HG03457 (cell line): ENCODE data around the gene CMPK2.
"Not testable (repeated sequence)": the region's sequence is repeated elsewhere in the genome, so short reads cannot be mapped to it uniquely, and the experiment has no call there.

Source experiments
- ATAC-seq: cut with Tn5 transposase; IDR thresholded peaks from one replicate; pipeline ENCODE4 v1.9.1; 2021; ENCODE audit warnings: moderate number of reproducible peaks; ENCODE audit not compliant: unreplicated experiment

Gene CMPK2

DNA sequence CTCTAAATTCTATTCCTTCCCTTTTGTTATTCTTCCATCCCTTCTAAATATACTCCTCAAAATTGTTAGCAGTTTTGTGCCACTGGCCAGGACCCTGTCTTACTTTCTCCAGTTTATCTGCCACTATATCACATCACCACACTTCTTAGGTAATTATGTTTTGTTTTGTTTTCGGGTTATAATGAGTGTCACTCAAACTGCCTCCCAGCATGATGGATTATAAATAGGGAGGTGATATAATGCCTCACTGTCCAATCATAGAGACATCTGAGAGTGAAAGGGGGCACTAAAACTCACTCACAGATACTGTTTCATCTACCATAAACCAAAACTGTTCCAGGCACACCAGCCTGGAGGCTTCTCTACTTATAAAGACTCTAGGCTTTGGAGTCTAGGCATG is 15.3 kb upstream of the CMPK2 start:
- no peak for ATAC-seq

DNA sequence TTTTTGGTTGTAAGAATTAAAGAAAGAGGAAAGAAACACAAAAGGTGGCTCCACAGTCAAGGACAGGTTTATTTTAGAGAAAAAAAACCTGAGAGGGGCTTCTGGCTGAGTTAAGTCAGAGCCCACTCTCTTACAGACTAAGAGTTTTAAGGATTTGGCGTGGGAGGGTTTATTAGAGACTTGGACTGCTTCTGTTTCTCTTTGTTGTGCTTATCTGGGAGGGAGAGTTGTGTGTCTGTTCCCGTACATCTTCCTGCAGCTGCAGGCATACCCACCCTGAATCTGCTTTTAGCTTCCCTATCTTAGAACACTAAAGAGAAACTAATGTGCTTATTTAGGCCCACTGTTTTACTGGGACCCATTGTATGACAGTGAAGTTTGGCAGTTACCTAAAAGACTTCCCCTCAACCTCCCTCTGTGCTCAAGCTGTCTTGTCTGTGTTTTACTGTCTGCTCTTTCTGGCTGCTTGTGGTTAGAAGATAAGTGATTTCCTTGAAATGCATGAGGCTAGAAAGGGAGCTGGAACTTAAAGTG is 14.6 kb upstream of the CMPK2 start:
- ATAC-seq: no peak

DNA sequence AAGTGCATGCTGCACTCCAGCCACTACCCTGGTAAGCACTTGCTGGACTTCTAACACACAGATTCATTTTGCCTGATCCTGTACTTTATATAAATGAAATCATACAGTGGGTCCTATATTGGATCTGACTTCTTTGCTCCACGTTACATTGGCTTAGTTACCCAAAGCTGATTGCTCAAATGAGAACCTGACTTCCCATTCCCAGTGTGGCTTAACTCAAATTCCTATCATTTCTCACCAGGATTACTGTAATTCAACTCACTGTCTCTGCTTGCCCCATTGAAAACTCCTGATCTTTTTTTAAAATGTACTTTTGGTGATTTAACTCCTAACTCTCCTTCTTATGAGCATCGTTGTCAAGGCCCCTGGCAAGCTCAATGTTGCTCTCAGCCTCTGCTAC is 13.3 kb upstream of the CMPK2 start:
- ATAC-seq: no peak

DNA sequence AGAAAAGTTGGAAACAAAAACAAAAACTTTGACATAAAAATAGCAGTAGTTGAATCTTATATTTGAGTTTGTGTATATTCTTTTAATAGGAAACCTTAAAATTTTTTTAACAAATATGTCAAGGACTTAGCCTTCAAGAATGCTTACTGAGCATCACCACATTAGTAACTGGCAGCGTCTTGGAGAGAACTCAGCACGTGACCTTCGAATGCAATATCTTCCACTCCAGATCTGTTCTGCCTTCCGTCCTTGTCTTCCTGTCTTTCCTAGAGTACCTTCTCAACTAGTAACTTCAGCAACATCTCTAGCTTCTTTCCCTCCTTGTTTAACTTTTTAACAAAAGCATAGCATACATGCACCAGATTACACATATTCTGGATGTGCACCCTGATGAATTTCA is 12.8 kb upstream of the CMPK2 start:
- ATAC-seq: no peak

DNA sequence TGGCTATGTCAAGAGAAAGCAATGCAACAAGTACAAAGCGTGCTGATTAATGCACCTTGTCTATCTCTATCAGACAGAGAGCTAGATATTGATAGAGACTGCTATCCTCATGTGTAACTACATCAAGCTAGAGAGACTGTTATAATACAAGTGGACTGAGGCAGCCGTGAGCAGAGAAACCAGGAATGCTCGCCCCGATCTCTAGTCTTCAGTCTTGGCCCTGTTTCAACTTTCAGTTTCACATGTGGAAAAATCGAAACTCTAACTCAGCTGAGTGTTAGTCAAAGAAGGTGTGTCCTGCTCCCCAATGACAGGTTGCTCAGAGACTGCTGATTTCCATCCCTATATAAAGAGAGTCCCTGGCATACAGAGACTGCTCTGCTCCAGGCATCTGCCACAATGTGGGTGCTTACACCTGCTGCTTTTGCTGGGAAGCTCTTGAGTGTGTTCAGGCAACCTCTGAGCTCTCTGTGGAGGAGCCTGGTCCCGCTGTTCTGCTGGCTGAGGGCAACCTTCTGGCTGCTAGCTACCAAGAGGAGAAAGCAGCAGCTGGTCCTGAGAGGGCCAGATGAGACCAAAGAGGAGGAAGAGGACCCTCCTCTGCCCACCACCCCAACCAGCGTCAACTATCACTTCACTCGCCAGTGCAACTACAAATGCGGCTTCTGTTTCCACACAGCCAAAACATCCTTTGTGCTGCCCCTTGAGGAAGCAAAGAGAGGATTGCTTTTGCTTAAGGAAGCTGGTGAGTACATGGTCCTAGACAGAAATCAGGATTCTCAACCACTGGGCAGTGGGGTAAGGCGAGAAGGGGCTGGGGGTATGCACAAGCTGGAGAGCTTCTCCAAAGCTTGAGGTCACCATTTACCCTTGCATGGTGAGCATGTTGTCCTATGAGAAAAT is 11.9 kb upstream of the CMPK2 start, which contains the start of gene RSAD2:
RSAD2 (plus strand) TSS at position 376 of the 903 bp plus-strand sequence; CDS start at position 400, 24 bp downstream.
- ATAC-seq: peak; percentile 75

DNA sequence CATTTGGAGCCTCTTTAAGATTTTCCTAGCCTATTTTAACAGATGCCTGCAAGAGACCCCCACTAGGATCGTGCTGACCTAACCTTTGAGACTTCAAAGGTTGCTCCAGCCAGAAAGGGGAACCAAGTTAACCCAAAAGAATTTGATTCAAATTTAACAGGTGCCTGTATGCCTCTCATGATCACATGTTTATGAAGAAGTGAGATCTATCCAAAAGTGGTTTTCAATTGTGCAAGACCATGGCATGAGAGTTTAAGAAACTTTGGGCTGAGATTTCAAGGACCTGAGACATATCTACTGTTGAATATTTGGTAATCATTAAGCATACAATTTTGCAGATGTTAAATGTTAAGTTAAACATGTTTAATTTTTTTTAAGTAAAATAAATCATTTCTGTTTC is 10.6 kb upstream of the CMPK2 start:
- ATAC-seq: no peak

DNA sequence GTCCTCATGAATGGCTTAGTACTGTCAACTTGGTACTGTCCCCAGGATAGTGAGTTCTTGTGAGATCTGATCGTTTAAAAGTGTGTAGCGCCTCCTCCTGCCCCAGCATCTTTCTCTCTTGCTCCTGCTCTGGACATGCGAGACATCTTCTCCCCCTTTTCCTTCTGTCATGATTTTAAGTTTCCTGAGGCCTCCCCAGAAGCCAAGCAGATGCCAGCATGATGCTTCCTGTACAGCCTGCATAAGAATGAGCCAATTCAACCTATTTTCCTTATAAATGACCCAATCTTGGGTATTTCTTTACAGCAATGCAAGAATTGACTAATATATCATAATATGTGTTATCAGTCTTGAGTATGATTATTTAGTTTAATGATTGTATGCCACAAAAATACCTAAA is 8.3 kb upstream of the CMPK2 start:
- ATAC-seq: no peak

DNA sequence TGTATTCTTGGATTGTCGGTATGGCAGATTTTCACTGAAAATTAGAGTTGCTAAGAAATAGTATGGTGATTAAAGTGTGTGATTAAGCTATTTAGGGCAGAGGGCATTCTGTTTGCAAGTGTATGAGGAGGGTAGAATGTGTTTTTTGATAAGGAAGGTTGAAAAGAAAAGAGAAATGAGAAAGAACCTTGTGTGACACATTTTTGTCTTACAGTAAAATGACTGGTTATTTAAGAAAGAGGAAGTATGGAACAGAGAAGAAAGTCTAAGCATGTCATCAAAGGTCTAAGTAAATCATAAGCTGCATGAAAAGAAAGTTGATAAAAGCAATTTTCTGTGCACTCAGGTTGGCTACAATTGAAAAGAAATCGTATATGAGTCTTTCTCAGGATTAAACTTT is 6.7 kb upstream of the CMPK2 start:
- peak; percentile 50 for ATAC-seq

DNA sequence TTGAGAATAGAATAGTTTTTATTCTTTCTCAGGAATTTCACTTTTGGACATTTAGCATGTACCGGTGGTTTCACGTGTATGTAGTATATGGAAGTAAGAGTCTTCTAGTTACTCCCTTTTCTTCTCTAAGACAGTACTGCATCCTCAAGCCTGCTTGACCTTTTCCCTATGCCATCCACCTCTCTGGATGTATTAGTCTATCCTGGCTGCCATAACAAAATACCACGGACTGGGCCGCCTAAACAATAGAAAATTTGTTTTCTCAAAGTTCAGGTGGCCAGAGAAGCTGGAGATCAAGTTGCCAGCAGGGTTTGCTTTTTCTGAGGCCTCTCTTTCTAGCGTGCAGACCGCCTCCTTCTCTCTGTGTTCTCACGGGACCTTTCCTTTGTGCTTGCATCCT is 1.3 kb upstream of the CMPK2 start:
- no peak for ATAC-seq

DNA sequence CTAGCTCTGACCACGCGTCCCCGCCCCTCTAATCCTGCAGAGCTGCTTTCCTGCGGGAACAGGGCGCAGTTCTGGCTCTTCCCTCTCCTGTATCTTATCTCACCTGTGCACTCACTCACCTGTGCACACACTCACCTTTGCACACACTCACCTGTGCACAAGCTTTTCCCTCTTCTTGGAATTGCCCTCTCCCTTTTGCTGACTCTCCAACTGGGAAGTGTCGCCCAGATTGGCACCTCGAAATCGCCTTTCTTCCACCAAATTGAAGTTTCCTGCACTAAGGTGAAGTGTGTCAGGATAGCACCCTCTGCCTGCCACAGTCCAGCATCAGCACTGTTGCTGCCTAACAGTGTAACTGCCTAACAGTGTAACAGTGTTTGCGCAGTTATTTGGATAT is 566 bp upstream of the CMPK2 start:
- peak; percentile 34 for ATAC-seq

DNA sequence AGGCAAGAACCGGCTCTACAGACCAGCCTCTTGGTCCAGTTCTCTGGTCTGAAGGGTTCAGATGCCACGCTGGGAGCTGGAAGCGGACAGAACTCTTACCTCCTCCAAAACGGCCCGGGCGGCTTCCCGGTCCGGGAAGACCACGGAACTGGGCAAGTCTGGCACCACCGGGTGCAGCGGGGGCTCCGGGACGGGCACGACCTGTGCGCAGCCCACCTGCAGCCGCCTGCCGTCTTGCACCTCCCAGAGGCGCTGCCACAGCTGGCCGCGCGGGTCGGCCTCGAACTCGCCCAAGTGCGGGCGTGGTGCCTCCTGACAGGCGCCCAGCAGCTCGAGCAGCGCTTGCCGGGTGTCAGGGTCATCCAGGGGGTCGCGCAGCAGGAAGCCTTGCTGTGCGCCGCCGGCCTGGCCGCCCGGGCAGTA is 773 bp downstream of the CMPK2 start:
- ATAC-seq: peak; percentile 17

DNA sequence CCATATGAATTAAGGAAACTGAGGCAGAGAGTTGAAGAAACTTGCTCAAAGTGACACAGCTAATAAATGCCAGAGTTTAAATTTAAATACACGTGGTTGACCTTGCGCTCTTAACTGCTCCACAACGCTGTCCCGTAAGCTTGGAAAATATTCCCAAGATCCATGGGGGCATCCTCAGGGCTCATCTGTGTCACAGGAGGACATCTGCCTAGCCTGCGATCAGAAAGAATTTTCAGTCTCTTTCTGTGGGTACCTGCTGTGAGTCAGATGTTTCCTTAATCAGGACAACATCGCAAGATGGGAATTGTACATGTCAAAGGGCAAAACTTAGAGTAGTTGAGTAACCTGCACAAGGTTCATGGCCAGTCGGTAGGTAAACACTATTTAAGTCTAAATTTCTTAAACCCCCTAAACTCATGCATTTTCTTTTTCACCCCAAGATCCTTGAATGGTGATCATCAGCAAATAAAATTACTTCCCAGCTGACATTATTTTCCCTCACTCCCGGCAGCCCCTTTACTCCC is 1.4 kb downstream of the CMPK2 start:
- ATAC-seq: no peak

DNA sequence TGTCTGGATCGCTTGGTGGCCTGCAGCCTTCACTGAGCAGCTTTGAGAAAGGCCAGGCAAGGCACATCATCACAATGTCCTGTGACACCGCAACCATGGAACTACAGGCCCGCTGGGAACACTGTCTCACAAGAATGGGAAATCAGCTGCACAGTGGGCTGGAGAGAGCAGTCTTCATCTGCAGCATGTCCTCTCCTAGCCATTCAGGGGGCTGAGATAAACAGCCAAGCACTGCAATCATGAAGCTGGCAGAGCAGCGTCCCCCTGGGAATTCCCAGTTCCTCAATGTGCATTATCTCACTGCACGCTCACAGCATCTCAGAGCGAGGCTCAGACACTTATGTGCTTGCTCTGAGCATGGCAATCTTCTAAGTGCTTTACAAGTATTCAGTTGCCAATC is 1.9 kb downstream of the CMPK2 start:
- no peak for ATAC-seq

DNA sequence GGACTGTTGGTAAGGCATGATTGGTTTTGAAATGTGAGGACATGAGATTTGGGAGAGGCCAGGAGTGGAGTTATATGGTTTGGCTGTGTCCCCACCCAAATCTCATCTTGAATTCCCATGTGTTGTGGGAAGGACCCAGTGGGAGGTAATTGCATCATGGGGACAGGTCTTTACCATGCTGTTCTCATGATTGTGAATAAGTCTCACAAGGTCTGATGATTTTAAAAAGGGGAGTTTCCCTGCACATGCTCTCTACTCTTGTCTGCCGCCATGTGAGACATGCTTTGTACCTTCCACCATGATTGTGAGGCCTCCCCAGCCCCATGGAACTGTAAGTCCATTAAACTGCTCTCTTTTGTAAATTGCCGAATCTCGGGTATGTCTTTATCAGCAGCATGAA is 5.4 kb downstream of the CMPK2 start:
- ATAC-seq: no peak

DNA sequence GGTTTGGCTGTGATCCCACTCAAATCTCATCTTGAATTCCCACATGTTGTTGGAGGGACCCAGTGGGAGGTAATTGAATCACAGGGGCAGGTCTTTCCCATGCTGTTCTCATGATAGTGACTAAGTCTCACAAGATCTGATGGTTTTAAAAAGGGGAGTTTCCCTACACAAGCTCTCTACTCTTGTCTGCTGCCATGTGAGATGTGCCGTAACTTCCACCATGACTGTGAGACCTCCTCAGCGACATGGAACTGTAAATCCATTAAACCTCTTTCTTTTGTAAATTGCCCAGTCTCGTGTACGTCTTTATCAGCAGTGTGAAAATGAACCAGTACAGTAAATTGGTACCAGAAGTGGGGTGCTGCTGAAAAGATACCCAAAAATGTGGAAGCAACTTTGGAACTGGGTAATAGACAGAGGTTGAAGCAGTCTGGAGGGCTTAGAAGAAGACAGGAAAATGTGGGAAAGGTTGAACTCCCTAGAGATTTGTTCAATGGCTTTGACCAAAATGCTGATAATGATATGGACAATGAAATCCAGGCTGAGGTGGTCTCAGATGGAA is 7.2 kb downstream of the CMPK2 start:
- not testable (repeated sequence) for ATAC-seq

DNA sequence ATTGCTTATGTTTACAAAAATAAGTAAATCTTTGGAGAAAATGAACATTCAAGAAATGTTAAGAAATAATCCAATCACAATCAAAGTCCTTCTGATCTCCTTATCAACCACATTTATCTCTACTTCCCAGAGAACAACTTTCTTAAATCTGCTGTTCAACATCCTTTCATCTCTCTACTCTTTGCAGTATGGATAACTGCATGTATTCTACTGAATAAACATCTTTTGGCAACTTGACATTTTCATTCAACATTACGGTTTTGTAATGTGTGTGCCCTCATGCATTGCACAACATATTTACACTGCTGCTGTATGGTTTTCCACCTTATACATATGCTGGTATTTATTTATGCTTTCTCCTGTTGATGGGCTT is 9.2 kb downstream of the CMPK2 start:
- no peak for ATAC-seq

DNA sequence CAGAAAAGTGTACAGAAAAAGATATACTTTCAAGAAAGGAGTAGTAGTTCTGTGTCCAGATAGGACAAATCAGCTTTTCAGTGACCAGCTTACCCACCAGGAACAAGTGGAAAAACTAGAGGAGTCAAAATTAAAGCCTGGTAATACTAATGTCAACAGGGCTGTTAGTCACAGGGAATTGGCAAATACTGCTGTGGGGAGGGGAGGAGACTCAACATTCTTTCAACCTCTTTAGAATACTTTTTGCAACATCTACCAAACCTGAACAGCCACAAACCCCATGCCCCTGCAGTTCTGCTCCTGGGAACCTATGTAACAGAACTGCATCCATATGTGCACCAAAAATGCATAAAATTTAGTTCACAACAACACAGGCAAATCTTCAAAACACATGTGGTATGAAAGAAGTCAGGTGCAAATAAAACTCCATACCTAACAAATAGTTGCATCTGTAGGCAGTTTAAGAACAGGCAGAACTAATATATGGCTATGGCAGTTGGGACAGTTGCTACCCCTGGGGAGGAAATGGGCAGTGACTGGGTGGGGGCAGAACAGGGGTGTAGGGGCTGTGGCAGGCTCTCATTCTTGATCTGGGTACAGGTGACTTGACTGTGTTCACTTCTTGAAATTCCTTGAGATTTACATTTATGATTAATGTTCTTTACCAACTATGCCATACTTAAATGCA is 9.7 kb downstream of the CMPK2 start:
- no peak for ATAC-seq

DNA sequence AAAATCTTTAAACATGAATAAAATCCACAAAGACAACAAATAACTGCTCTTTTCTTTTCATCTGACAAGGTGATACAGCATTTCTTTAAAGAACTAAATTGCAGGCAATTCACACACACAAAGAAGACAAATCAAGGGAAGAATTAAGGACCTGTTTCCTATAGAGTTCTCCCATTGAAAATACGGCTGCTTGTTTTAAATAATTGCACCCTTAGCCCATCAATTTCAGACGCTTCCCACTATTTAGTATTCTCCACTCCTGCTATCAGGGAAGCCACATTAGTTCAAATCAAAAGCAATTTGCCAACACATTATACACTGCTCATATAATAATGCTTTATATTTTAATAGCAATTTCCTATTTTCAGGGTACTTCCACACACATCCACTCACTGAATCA is 11.3 kb downstream of the CMPK2 start:
- no peak for ATAC-seq

DNA sequence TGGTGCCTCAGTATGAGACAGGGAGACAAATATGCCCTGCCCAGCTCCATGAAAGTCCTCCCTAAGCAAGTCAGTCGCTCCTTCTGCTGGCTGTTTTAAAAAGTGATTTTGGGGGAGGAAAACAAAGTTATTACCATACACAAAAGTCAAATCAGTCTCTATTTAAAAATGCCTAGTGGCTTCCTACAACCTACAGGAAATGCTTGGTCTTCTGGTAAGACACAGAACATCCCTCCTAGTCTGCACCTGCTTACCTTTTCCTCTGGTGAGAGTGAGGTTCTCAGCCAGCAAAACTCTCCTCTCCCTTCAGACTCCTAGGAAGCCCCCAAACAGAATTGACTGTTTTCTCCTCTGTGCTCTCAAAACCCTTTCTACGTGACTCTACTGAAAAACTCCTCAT is 13.5 kb downstream of the CMPK2 start:
- no peak for ATAC-seq

DNA sequence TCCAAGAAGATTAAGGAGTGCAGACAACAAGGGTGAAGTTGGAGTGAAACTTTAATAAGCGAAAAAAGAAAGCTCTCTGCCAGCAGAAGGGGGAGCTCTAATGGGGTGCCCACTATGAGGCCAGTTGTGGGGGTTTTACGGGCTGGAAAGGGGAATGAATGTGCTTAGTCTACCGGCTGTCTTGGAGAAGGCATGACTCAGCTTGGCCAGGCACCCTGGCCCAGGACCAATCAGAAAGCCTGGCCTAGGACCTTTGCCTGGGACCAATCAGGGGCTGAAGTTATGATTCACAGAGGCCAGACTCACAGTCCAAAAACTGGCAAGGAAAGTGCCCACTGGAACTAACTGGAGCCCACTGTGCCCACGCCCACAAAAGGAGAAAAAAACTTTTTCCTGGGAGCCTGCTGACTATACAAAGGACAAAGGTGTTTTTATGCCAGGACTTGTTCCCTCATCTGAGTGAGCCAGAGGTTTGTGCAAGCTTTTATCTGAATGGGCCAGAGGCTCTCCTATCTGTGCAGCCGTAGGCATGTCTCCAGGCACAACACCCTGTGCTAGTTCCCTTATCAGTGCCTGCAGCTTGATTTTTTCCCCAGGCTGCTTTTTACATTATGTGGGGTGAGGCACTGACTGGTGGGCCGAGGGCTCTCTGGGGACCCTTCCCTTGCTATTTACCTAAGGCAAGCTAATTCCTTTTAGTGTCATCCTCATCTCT is 18.6 kb downstream of the CMPK2 start:
- no peak for ATAC-seq

DNA sequence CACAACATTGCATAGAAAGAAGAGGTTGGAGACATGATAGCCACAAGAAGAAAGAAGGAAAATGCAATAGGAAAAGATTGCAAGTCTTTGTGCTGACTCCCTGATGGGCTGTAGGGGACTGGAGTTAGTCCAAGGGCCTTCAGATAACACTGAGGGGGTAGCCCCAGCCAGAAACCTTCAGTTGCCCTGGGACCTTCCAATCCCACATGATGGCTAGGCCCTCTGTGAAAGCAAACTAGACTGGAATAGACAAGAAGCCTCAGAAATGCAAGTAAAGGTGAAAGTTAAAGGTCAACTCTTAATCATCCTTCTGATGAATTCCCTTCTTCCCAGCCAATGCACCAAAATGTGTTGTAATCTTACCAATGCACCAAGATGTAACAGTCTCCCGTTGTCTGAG is 19.2 kb downstream of the CMPK2 start:
- no peak for ATAC-seq
